GM23338 (cell line): Measurements from ENCODE around the gene CFAP53.

Experiments used
- POLR2AphosphoS5 ChIP-seq: IDR thresholded peaks from 2 replicates; pipeline ENCODE4 v1.6.1; 2016; ENCODE audit warnings: antibody characterized with exemption, low read depth
- TF ChIP-seq, protein P1 (sequence below): IDR thresholded peaks from one replicate; pipeline ENCODE4 v1.6.1; 2018; ENCODE audit warnings: antibody characterized with exemption; ENCODE audit not compliant: unreplicated experiment
- TF ChIP-seq, protein P2 (sequence below), 2 experiments: fragments of 200-600 bp in 1 of 2; sonication (generic) in 1 of 2; conservative IDR thresholded peaks; 2 replicates each; pipeline versions ENCODE4 v1.5.1 to v1.6.1; 2016 to 2017; ENCODE audit warnings: antibody characterized with exemption in 2 of 2, low read depth in 2 of 2, mild to moderate bottlenecking in 2 of 2, moderate library complexity in 1 of 2

DNA sequence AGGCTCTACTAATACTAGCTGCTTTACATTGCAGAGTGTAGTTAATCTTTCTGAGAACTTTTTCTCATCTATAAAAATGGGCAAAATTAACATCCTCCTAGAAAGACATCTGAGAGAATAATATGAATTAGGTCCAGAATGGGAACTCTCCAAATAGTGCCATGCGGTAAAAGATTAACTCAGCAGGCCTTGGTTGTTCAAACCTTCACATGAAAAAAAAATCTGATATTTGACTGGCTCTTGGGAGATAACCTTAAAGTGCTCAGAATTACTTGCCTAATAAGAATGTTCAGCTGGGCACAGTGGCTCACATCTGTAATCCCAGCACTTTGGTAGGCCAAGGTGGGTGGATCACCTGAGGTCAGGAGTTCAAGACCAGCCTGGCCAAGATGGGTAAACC, 26.7 kb upstream of the CFAP53 start:
- TF ChIP-seq, protein P1, sequence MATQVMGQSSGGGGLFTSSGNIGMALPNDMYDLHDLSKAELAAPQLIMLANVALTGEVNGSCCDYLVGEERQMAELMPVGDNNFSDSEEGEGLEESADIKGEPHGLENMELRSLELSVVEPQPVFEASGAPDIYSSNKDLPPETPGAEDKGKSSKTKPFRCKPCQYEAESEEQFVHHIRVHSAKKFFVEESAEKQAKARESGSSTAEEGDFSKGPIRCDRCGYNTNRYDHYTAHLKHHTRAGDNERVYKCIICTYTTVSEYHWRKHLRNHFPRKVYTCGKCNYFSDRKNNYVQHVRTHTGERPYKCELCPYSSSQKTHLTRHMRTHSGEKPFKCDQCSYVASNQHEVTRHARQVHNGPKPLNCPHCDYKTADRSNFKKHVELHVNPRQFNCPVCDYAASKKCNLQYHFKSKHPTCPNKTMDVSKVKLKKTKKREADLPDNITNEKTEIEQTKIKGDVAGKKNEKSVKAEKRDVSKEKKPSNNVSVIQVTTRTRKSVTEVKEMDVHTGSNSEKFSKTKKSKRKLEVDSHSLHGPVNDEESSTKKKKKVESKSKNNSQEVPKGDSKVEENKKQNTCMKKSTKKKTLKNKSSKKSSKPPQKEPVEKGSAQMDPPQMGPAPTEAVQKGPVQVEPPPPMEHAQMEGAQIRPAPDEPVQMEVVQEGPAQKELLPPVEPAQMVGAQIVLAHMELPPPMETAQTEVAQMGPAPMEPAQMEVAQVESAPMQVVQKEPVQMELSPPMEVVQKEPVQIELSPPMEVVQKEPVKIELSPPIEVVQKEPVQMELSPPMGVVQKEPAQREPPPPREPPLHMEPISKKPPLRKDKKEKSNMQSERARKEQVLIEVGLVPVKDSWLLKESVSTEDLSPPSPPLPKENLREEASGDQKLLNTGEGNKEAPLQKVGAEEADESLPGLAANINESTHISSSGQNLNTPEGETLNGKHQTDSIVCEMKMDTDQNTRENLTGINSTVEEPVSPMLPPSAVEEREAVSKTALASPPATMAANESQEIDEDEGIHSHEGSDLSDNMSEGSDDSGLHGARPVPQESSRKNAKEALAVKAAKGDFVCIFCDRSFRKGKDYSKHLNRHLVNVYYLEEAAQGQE, result no peak
- no peak for TF ChIP-seq POLR2AphosphoS5
- TF ChIP-seq, protein P2, sequence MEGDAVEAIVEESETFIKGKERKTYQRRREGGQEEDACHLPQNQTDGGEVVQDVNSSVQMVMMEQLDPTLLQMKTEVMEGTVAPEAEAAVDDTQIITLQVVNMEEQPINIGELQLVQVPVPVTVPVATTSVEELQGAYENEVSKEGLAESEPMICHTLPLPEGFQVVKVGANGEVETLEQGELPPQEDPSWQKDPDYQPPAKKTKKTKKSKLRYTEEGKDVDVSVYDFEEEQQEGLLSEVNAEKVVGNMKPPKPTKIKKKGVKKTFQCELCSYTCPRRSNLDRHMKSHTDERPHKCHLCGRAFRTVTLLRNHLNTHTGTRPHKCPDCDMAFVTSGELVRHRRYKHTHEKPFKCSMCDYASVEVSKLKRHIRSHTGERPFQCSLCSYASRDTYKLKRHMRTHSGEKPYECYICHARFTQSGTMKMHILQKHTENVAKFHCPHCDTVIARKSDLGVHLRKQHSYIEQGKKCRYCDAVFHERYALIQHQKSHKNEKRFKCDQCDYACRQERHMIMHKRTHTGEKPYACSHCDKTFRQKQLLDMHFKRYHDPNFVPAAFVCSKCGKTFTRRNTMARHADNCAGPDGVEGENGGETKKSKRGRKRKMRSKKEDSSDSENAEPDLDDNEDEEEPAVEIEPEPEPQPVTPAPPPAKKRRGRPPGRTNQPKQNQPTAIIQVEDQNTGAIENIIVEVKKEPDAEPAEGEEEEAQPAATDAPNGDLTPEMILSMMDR (conservative IDR thresholded peaks at IDR 0.05; ENCODE audit: low read depth in 2 of 2), result no peak
